MCF 10A (cell line): Measurements from ENCODE around the gene TUSC2. TPM values are rescaled to one million over a fixed set of nuclear protein-coding genes. Genes with fewer than 3 reads are reported as not detected.
A peak's percentile ranks its signal among the peaks of the same experiment; 100 is the strongest.

ENCODE experiments used
- BruUV-seq: library from RNA; stranded (reverse); fragments of 400-500 nt; replicated peaks from 2 replicates; lab custom pipeline; 2021; lab: Mats Ljungman, UMichigan
- CTCF ChIA-PET: fragments of 300-600 bp; sonication (Branson Sonifier 250); formaldehyde crosslinking; extraction: SDS; loops from one replicate; lab custom pipeline; 2021; ENCODE audit warnings: antibody characterized with exemption, inconsistent platforms; lab: Yijun Ruan, JAX
- POLR2A ChIA-PET: fragments of 300-600, 350-650 bp; sonication (Branson Sonifier 250); formaldehyde crosslinking; extraction: SDS; loops from one replicate; lab custom pipeline; 2020; ENCODE audit warnings: antibody characterized with exemption, inconsistent platforms; lab: Yijun Ruan, JAX
- DNase-seq: peaks from one replicate; pipeline ENCODE4 v3.0.0-alpha.2; 2018; ENCODE audit not compliant: unreplicated experiment
- H3K27ac Mint-ChIP-seq: one replicate; pipeline ENCODE4 v1.8.0; 2022; ENCODE audit warnings: mild to moderate bottlenecking, low read depth, mixed read lengths; ENCODE audit not compliant: unreplicated experiment
- H3K27me3 Mint-ChIP-seq: one replicate; pipeline ENCODE4 v1.8.0; 2022; ENCODE audit warnings: mixed read lengths; ENCODE audit not compliant: insufficient read depth, unreplicated experiment
- H3K36me3 Mint-ChIP-seq: one replicate; pipeline ENCODE4 v1.8.0; 2022; ENCODE audit warnings: mild to moderate bottlenecking, moderate library complexity, mixed read lengths; ENCODE audit not compliant: insufficient read depth, unreplicated experiment
- H3K4me1 Mint-ChIP-seq: one replicate; pipeline ENCODE4 v1.8.0; 2022; ENCODE audit warnings: mixed read lengths; ENCODE audit not compliant: insufficient read depth, unreplicated experiment
- H3K4me3 Mint-ChIP-seq: one replicate; pipeline ENCODE4 v1.8.0; 2022; ENCODE audit warnings: mild to moderate bottlenecking, moderate library complexity, mixed read lengths; ENCODE audit not compliant: unreplicated experiment
- H3K9me3 Mint-ChIP-seq: one replicate; pipeline ENCODE4 v1.8.0; 2022; ENCODE audit warnings: mixed read lengths; ENCODE audit not compliant: unreplicated experiment
- CTCF ChIP-seq: fragments of 200-600 bp; IDR thresholded peaks from one replicate; pipeline ENCODE4 v1.8.0; 2022; ENCODE audit warnings: antibody characterized with exemption, mild to moderate bottlenecking; ENCODE audit not compliant: unreplicated experiment
- intact Hi-C: fragments of 100-400 bp; cut with micrococcal nuclease; formaldehyde crosslinking; loops from 2 replicates; pipeline ENCODE4 v1.14.1; 2022
- total RNA-seq: library from RNA; stranded (reverse); gene quantifications from 2 replicates; pipeline ENCODE4 v1.2.3, GENCODE V29; 2022

The TUSC2 gene
- total RNA-seq, 1 experiment from 2014 or later = 14.5 TPM

- BruUV-seq = no TSS peak
- ChIA-PET POLR2A (interaction anchor here (1.3 kb wide), 1 partner anchor 11 kb away, joined by 4 read pairs; the partner anchor contains the start of genes CYB561D2 and NPRL2), CTCF (interaction anchor here (1.8 to 4.6 kb wide), 2 partner anchors 9 to 275 kb away, joined by 5 to 40 read pairs; partner anchors contain the start of genes CYB561D2 and NPRL2)
- Mint-ChIP-seq H3K4me3 (no peak overlapping the region), H3K36me3 (peaks cover 8% of the 10 kb centered on the region), H3K9me3 (no peaks in the 10 kb centered on the region), H3K4me1 (peaks cover 13% of the 10 kb centered on the region), H3K27ac (no peak overlapping the region), H3K27me3 (no peaks in the 10 kb centered on the region)
- DNase-seq = no peak
- intact Hi-C loops = no loop called here
- TF ChIP-seq CTCF = no peak
Measured at GRCh38 chr3:50339485-50340146, 11.6 kb upstream of the TUSC2 start.

- intact Hi-C loops = no loop called here
- H3K4me1 Mint-ChIP-seq = peaks cover 19% of the 10 kb centered on the region
- H3K27ac Mint-ChIP-seq = no peak overlapping the region
- no peaks in the 10 kb centered on the region for H3K9me3 Mint-ChIP-seq
- DNase-seq = no peak
- H3K27me3 Mint-ChIP-seq = no peaks in the 10 kb centered on the region
- no peak for TF ChIP-seq CTCF
- H3K36me3 Mint-ChIP-seq = peaks cover 15% of the 10 kb centered on the region
- no TSS peak for BruUV-seq
- peak overlapping the region; percentile 85 for H3K4me3 Mint-ChIP-seq
- CTCF ChIA-PET = interaction anchor here (0.6 to 4.6 kb wide), 4 partner anchors 9 to 1604 kb away, joined by 5 to 40 read pairs (median 12); partner anchors contain the start of genes CYB561D2 and NPRL2
- POLR2A ChIA-PET = interaction anchor here (3.9 to 4.9 kb wide), 2 partner anchors 10 kb away, joined by 58 to 79 read pairs; partner anchors contain the start of genes CYB561D2, NPRL2 and TUSC2
Measured at GRCh38 chr3:50338965-50339364, 10.9 kb upstream of the TUSC2 start.

DNA sequence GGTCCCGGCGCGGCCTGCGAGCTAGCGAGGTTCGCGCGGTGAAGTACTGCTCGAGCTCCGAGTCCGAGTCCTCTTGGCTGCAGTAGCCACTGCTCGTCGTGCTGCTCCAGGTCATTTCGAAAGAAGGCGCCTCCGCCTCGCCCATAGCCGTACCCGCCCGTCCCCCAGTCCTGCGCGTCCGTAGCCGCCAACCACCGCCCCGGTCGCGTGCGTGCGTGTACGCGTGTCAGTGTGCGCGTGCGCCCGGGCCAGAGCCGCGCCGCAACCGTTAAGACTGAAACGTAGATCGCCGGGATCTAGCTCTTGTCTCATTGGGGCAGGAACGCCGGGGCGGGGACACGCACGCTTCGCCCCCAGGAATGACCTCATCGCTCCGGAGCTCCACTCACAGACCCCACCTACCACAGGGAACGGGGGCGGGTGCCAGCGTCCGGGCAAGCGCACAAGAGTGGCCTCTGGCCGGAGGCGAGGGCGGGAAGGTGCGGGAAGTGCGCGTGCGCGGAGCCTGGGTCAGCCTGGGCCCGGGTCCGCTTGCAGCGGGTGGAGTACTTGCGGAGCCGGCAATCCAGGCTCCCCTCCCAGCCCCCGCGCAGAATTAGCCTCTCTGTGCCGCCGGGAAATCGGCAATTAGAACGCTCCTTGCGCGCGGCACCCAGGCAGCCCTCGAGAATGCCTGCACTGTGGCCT lies 9.3 kb upstream of the TUSC2 start:
- TF ChIP-seq CTCF = no peak
- POLR2A ChIA-PET = interaction anchor here (0.6 to 4.9 kb wide), 24 partner anchors 8 to 1615 kb away, joined by 3 to 79 read pairs (median 6); partner anchors contain the start of genes CYB561D2, DCAF1, GNAI2 and HYAL2
- H3K27ac Mint-ChIP-seq = peak overlapping the region; percentile 91
- no peaks in the 10 kb centered on the region for H3K9me3 Mint-ChIP-seq
- intact Hi-C loops = no loop called here
- no peaks in the 10 kb centered on the region for H3K27me3 Mint-ChIP-seq
- H3K4me1 Mint-ChIP-seq = peaks cover 22% of the 10 kb centered on the region
- BruUV-seq = no TSS peak
- CTCF ChIA-PET = interaction anchor here (0.8 to 4.6 kb wide), 9 partner anchors 9 to 232 kb away, joined by 3 to 40 read pairs (median 4); partner anchors contain the start of genes CYB561D2, HEMK1, IFRD2 and NPRL2
- peak; percentile 99 for DNase-seq
- peaks cover 30% of the 10 kb centered on the region for H3K36me3 Mint-ChIP-seq
- H3K4me3 Mint-ChIP-seq = peak overlapping the region; percentile 85
